ENCODE data around the gene ARFRP1.
A peak's percentile ranks its signal among the peaks of the same experiment; 100 is the strongest.
"Not testable (repeated sequence)": the region's sequence is repeated elsewhere in the genome, so short reads cannot be mapped to it uniquely, and the experiment has no call there.

ARFRP1 gene

DNA sequence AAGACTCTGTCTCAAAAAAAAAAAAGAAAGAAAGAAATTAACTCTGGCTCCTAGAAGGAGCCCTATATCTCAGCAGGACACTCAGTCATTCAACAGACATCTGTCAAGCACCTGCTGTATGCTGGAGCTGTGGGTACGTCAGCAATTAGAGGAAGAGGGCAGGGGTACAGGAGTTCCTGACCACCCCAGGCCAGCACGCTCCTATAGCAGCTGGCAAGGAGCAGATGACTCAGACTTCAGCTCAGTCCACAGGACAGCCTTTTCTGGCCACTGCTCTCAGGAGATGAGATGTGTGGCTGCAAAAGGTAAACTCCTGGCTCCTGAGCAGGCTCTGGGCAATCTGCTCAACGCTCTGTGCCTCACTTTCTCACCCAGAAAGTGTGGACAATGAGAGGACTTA lies 51.3 kb downstream of the ARFRP1 start:
- DNase-seq (ENCODE audit: low read depth, low spot score) = no peak

DNA sequence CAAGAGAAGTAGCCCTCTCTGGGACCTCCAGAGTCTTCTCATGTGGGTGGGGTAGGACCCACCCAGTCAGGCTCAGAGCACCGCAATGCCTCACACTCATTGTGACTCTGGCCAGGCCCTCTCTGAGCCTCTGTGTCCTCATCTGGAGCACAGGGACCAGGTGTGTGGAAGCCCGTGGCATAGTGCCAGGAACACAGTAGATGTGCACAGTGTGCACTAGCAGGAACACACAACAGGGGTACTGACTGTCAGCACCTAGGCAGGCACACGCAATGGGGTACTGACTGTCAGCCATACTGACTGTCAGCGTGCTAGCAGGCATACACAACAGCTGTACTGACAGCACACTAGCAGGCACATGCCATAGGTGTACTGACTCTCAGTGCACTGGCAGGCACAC lies 52.5 kb downstream of the ARFRP1 start:
- no peak for DNase-seq (ENCODE audit: low read depth, low spot score)

DNA sequence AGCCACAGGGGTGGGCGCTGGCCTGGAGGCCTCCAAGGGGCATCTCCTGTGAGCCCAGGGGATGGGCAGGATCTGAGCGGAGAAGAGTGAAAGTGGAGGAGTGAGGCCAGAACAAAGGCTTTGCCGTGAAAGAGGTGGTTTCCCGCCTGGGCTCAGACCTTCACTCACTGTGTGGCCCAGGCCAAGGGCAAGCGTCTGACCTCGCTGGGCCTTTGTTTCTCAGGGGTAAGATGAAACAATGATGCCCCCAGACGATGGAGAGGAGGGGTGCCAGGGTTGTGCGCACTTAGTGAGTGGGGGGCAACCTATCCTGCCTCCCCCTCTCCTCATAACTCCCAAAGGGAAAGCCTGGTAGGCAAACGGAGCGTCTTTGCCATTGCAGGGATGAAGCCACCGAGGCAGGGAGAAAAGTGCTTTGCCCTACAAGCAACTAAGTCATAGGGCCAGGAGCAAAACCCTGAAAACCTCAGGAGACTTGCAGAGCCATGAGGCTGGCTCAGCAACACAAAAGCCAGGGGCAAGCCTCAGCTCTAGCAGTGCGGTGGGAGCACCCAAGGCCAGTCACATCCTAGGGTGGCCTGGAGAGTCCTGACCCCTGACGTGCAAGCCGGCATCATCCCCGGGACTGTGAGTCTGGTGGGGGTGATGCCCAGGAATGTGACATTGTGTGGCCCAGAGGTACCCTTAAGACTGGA lies 53.7 kb downstream of the ARFRP1 start:
- DNase-seq (ENCODE audit: low read depth, low spot score) = no peak

DNA sequence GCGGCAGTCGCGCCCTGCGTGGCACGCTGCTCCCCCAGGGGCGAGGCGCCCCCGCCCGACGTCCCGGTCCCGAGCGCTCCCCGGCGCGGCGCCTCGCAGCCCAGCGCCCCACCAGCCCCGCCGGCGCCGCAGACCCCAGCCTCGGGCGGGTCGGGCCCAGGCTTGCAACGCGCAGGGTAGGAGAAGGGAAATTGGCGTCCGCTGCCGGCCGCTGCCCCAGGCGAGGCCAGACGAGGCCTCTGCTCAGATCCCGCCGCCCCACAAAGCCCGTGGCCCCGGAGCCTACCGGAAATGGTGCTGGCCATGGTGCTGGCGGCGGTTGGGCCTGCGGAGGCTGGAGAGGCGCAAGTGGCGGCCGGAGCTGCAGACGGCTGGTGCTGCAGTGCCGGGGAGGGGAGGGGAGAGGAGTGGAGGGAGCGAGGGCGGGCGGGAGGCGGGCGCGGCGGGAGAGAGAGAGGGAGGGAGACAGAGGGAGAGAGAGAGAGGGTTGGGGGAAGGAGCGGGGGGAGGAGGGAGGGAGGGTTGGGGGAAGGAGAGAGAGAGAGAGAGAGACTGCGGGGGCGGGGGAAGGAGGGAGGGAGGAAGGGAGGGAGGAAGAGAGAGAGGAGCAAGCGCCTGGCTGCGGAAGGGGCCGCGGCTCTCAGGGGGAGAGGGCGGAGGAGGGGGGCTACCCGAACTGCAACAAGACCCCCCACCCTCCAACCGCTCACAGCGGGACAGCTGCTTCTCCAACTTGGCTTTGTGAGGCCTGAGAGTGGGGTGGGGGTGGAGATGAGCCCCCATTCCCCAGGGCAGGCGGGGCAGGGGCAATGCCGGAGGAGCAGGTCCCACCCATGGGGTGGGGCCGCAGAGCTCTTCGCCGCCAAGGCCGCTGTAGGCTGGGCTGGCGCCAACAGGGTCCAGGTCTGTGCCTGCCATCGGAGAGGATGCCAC lies 54.5 kb downstream of the ARFRP1 start, which contains the start of gene STMN3:
STMN3 (minus strand) TSS at position 384 of the 933 bp plus-strand sequence; CDS start at position 305, 79 bp downstream.
- DNase-seq (ENCODE audit: low read depth, low spot score) = peak; percentile 71

DNA sequence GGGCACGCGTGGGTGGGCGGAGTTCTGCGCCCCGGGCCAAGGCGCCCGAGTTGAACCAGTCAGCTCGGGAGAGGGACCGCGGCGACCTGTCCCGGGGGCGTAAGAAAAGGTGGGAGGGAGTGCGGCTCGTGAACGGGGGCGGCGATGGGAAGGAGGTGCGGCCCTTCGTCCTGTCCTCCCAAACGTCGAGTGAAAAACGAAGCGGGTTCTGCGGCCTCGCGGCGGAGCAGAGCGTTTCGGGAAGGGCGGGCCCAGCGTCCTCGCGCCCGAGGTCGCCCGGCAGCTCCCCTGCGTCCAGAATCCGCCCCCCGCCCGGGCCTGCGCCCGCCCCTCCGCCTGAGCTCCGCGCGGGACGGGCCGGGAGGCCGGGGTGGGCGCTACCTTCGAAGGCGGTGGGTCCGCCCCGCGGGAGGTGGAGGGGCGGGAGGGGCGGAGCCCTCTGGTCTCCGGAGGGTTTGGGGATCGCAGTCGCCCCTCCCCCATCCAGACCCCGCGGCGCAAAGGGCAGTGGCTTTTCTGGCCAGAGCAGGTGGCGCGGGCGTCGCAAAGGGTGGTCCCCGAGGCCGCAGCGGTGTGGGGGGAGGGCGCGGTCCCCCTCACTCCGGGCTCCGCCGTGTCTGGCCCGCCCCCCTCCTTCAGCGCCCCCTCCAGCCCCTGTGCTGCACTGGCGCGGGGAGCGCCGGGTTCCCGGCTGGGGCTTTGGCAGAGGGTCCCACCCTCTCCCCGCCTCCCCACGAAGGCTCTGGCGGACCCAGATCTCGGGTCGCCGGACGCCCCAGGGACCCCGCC lies 55.4 kb downstream of the ARFRP1 start:
- DNase-seq (ENCODE audit: low read depth, low spot score) = no peak

DNA sequence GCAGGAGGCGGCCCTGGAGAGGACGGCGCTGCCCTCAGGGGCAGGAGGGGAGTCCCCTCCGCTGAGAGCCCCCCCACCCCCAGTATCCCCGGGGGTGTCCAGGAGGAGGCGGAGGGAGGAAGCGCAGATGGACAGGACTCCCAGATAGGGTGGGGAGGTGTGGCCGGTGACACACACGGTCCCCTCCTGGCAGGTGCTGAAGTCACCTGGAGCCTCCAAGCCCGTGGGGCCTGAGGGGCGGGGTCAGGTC lies 55.9 kb downstream of the ARFRP1 start:
- DNase-seq (ENCODE audit: low read depth, low spot score) = no peak

DNA sequence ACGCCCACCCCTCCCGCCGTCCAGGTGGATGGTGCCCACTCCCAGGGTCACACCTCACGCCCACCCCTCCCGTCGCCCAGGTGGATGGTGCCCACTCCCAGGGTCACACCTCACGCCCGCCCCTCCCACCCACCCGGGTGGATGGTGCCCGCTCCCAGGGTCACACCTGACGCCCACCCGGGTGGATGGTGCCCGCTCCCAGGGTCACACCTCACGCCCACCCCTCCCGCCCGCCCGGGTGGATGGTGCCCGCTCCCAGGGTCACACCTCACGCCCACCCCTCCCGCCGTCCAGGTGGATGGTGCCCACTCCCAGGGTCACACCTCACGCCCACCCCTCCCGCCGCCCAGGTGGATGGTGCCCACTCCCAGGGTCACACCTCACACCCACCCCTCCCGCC lies 57.3 kb downstream of the ARFRP1 start:
- not testable (repeated sequence) for DNase-seq (ENCODE audit: low read depth, low spot score)

DNA sequence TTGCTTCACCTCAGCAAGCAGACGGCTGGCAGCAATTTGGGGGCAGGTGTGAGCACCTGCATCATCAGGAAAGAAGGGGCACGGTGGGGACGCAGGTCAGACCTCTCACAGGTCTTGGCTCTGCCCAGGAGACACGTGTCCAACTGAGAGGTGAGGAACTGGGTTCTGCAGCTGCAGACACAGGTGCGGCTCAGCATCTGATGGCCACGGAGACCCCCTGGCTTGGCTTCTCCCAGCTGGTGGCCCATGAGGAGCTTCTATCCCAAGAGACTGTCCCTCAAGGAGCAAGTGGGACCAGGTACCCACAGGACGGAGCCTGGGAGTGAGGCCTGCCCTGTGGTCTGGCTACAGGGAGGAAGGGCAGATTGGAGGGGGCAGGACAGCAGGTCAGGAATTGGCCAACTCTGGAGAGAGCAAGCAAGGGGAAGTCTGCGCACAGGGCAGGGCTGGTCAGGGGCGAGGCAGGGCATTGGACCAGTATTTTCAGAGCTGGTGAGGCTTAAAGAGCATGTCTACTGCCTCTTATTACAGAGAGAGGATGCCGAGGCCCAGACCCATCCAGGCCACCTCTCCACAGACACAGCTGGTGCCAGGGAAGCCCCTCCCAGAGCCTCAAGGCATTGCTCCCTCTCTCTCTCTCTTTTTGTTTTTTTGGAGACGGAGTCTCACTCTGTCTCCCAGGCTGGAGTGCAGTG lies 58.7 kb downstream of the ARFRP1 start:
- DNase-seq (ENCODE audit: low read depth, low spot score) = no peak

Data from iPS DF 19.7 (cell line).